Measurements from ENCODE around the gene SLC39A6.
"Not testable (repeated sequence)": the region's sequence is repeated elsewhere in the genome, so short reads cannot be mapped to it uniquely, and the experiment has no call there.

The SLC39A6 gene

GRCh38 chr18:36064809-36065079, 64.4 kb downstream of the SLC39A6 start:
- TF ChIP-seq SETDB1 (IDR thresholded peaks at IDR 0.05; ENCODE audit: insufficient read length, low read length) (peak; percentile 0), ZNF133 (tag by site-specific recombination; IDR thresholded peaks at IDR 0.05) (peak; percentile 15; the same call in 1 of the 2 replicates)
- POLR2A ChIA-PET: interaction anchor here (1.4 kb wide), 1 partner anchor 64 kb away, joined by 4 read pairs; the partner anchor contains the start of gene SLC39A6
- CTCF ChIA-PET: interaction anchor here (0.6 to 1.6 kb wide), 3 partner anchors 31 to 624 kb away, joined by 3 to 9 read pairs (median 3); no protein-coding TSS in a partner anchor
- H3K4me1 ChIP-seq (ENCODE audit: control insufficient read depth, insufficient read depth, low read length); H3K9me3 ChIP-seq (ENCODE audit: control insufficient read depth, insufficient read depth, low read depth, low read length); H3K4me3 ChIP-seq (ENCODE audit: low read depth, low read length); H3K27ac ChIP-seq (ENCODE audit: extremely low read depth, low read depth, low read length): not testable (repeated sequence)
- peaks cover 0 to 12% of the 10 kb centered on the region in 2 experiments; a peak in 1 of 3 replicates for H3K36me3 ChIP-seq (ENCODE audit: control insufficient read depth in 2 of 2, insufficient read depth in 1 of 2, low read length in 2 of 2)

- TF ChIP-seq ZBTB10 (tag by site-specific recombination; IDR thresholded peaks at IDR 0.05) (no peak), ZNF174 (tag by site-specific recombination; IDR thresholded peaks at IDR 0.05) (no peak), SETDB1 (IDR thresholded peaks at IDR 0.05; ENCODE audit: insufficient read length, low read length) (peak; percentile 36)
- H3K4me1 ChIP-seq (ENCODE audit: control insufficient read depth, insufficient read depth, low read length): no peaks in the 10 kb centered on the region
- H3K27ac ChIP-seq (ENCODE audit: extremely low read depth, low read depth, low read length): no peak overlapping the region
- H3K9me3 ChIP-seq (ENCODE audit: control insufficient read depth, insufficient read depth, low read depth, low read length): no peaks in the 10 kb centered on the region
- no peak overlapping the region for H3K4me3 ChIP-seq (ENCODE audit: low read depth, low read length)
- H3K36me3 ChIP-seq (ENCODE audit: control insufficient read depth in 2 of 2, insufficient read depth in 1 of 2, low read length in 2 of 2): peaks cover 0 to 12% of the 10 kb centered on the region in 2 experiments; a peak in 1 of 3 replicates
- POLR2A ChIA-PET: interaction anchor here (1.4 kb wide), 1 partner anchor 65 kb away, joined by 4 read pairs; the partner anchor contains the start of gene SLC39A6
- CTCF ChIA-PET: interaction anchor here (0.6 to 1.6 kb wide), 6 partner anchors 13 to 1003 kb away, joined by 3 to 9 read pairs (median 3); no protein-coding TSS in a partner anchor
Observed at GRCh38 chr18:36064027-36064808, 64.9 kb downstream of the SLC39A6 start.

GRCh38 chr18:36058674-36059073, 70.5 kb downstream of the SLC39A6 start:
- Histone ChIP-seq H3K9me3 (ENCODE audit: control insufficient read depth, insufficient read depth, low read depth, low read length) (no peaks in the 10 kb centered on the region), H3K4me1 (ENCODE audit: control insufficient read depth, insufficient read depth, low read length) (no peaks in the 10 kb centered on the region), H3K36me3 (ENCODE audit: control insufficient read depth in 2 of 2, insufficient read depth in 1 of 2, low read length in 2 of 2) (peaks cover 0 to 5% of the 10 kb centered on the region in 2 experiments; a peak in 2 of 3 replicates), H3K4me3 (ENCODE audit: low read depth, low read length) (no peak overlapping the region), H3K27ac (ENCODE audit: extremely low read depth, low read depth, low read length) (no peak overlapping the region)
- ChIA-PET POLR2A (no interaction called here), CTCF (interaction anchor here (0.7 kb wide), 1 partner anchor 108 kb away, joined by 3 read pairs; no protein-coding TSS in a partner anchor)
- TF ChIP-seq ZSCAN18 (tag by site-specific recombination; IDR thresholded peaks at IDR 0.05) (no peak), ZNF48 (tag by site-specific recombination; IDR thresholded peaks at IDR 0.05) (no peak), HOXD13 (CRISPR knock-in tag; IDR thresholded peaks at IDR 0.05; ENCODE audit: borderline replicate concordance) (no peak), MEIS1 (CRISPR knock-in tag; IDR thresholded peaks at IDR 0.05; ENCODE audit: borderline replicate concordance) (no peak), ZNF169 (tag by site-specific recombination; IDR thresholded peaks at IDR 0.05) (no peak), ZNF280C (tag by site-specific recombination; IDR thresholded peaks at IDR 0.05) (no peak)
